B cell (primary cell): ENCODE results near the gene RNF32.

Experiments
- EZH2 ChIP-seq: IDR thresholded peaks from 2 replicates; pipeline ENCODE4 v1.6.1; 2012; ENCODE audit warnings: borderline replicate concordance, low read depth, mild to moderate bottlenecking, moderate library complexity, low read length; ENCODE audit not compliant: insufficient read depth, poor library complexity, severe bottlenecking
- TF ChIP-seq, protein P1 (sequence below): fragments of 200-600 bp; IDR thresholded peaks from one replicate; pipeline ENCODE4 v1.8.0; 2022; ENCODE audit warnings: antibody characterized with exemption, mild to moderate bottlenecking

GRCh38 chr7:156642306-156643045 lies 1.9 kb downstream of the RNF32 start:
- TF ChIP-seq, protein P1, sequence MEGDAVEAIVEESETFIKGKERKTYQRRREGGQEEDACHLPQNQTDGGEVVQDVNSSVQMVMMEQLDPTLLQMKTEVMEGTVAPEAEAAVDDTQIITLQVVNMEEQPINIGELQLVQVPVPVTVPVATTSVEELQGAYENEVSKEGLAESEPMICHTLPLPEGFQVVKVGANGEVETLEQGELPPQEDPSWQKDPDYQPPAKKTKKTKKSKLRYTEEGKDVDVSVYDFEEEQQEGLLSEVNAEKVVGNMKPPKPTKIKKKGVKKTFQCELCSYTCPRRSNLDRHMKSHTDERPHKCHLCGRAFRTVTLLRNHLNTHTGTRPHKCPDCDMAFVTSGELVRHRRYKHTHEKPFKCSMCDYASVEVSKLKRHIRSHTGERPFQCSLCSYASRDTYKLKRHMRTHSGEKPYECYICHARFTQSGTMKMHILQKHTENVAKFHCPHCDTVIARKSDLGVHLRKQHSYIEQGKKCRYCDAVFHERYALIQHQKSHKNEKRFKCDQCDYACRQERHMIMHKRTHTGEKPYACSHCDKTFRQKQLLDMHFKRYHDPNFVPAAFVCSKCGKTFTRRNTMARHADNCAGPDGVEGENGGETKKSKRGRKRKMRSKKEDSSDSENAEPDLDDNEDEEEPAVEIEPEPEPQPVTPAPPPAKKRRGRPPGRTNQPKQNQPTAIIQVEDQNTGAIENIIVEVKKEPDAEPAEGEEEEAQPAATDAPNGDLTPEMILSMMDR = no peak
- TF ChIP-seq EZH2 = no peak
